Central memory CD8-positive, alpha-beta T cell (primary cell): ENCODE measurements around the gene FDX2.
A peak's percentile ranks its signal among the peaks of the same experiment; 100 is the strongest.
"Not testable (repeated sequence)": the region's sequence is repeated elsewhere in the genome, so short reads cannot be mapped to it uniquely, and the experiment has no call there.

Experiments
- ATAC-seq: fragments of 150-1000 bp; cut with Tn5 transposase; replicated peaks from 2 replicates; pipeline ENCODE4 v1.10.0; 2022; ENCODE audit warnings: mild to moderate bottlenecking, moderate FRiP score, moderate number of reproducible peaks; ENCODE audit not compliant: poor library complexity, severe bottlenecking; ENCODE audit errors: extremely low read depth
- DNase-seq, 2 donors: peaks; one replicate each; pipeline ENCODE4 v3.0.0; 2021; ENCODE audit warnings: low spot score in 2 of 2
- H3K27ac Mint-ChIP-seq: one replicate; pipeline ENCODE4 v1.8.0; 2022; ENCODE audit warnings: low read depth, mild to moderate bottlenecking, moderate library complexity, mixed read lengths
- H3K27me3 Mint-ChIP-seq: one replicate; pipeline ENCODE4 v1.8.0; 2022; ENCODE audit warnings: mixed read lengths
- H3K36me3 Mint-ChIP-seq: one replicate; pipeline ENCODE4 v1.8.0; 2022; ENCODE audit warnings: mild to moderate bottlenecking, moderate library complexity, mixed read lengths; ENCODE audit not compliant: insufficient read depth
- H3K4me1 Mint-ChIP-seq: one replicate; pipeline ENCODE4 v1.8.0; 2022; ENCODE audit warnings: mixed read lengths
- H3K4me3 Mint-ChIP-seq: one replicate; pipeline ENCODE4 v1.8.0; 2022; ENCODE audit warnings: mild to moderate bottlenecking, moderate library complexity, mixed read lengths
- H3K9me3 Mint-ChIP-seq: one replicate; pipeline ENCODE4 v1.8.0; 2022; ENCODE audit warnings: mixed read lengths

FDX2 gene

DNA sequence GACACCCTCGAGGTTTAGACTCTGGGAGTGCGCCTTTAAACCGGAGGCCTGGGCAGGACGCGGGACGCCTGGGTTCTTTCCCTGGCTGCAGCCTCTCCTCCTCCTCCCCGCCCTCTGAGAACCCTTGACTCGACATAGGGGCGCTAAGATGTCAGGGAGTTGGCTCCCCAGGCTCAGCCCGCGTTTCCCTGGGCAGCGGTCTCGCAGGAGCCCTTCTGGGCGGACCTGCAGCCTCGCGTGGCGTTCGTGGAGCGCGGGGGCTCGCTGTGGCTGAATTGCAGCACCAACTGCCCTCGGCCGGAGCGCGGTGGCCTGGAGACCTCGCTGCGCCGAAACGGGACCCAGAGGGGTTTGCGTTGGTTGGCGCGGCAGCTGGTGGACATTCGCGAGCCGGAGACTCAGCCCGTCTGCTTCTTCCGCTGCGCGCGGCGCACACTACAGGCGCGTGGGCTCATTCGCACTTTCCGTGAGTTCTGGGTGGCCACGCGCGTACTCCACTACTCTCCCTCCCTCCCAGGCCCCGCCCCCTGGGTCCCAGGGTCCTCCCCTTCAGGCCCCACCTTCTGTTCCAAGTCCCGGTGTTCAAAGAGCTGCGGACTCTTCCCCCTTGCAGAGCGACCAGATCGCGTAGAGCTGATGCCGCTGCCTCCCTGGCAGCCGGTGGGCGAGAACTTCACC, 24.8 kb downstream of the FDX2 start:
- H3K9me3 Mint-ChIP-seq, result no peaks in the 10 kb centered on the region

DNA sequence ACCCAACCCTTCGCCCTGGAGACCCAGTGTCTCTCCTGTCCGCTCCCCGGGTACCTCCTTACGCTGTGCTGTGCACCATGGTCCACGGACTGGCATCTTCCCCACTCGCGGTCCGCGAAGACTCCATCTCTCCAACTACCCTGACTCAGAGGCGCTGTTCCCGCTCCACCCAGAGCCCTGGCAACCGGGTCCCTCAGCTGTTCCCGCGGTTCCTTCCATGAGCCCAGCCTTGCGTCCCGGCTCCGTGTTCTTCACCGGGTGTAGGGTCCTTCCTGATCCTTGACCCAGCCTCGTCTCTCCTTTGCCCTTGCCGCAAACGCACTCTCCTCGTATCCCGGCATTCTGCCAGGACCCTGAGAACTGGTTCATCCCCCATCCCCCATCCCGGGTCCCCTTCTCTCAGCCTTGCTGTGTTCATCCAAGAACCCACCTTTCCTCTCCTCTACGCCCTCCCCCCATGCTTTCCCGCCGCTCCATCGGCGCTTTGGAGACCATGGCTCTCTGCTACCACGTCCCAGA, 25.4 kb downstream of the FDX2 start:
- peaks cover 57% of the 10 kb centered on the region for H3K4me1 Mint-ChIP-seq
- H3K27ac Mint-ChIP-seq, result peak overlapping the region; percentile 92
- peaks cover 62% of the 10 kb centered on the region for H3K27me3 Mint-ChIP-seq
- ATAC-seq (no peak), DNase-seq (no peak)
- peaks cover 23% of the 10 kb centered on the region for H3K36me3 Mint-ChIP-seq
- H3K4me3 Mint-ChIP-seq, result peak overlapping the region; percentile 87
- no peaks in the 10 kb centered on the region for H3K9me3 Mint-ChIP-seq

More for the DNA sequence above, 24.8 kb downstream of the FDX2 start:
- peaks cover 19% of the 10 kb centered on the region for H3K36me3 Mint-ChIP-seq
- no peak overlapping the region for H3K27ac Mint-ChIP-seq
- DNase-seq (peak in 1 of 2 donors; percentile 16), ATAC-seq (peak; percentile 5)
- peak overlapping the region; percentile 87 for H3K4me3 Mint-ChIP-seq
- H3K27me3 Mint-ChIP-seq, result peaks cover 62% of the 10 kb centered on the region
- H3K4me1 Mint-ChIP-seq, result peaks cover 63% of the 10 kb centered on the region

DNA sequence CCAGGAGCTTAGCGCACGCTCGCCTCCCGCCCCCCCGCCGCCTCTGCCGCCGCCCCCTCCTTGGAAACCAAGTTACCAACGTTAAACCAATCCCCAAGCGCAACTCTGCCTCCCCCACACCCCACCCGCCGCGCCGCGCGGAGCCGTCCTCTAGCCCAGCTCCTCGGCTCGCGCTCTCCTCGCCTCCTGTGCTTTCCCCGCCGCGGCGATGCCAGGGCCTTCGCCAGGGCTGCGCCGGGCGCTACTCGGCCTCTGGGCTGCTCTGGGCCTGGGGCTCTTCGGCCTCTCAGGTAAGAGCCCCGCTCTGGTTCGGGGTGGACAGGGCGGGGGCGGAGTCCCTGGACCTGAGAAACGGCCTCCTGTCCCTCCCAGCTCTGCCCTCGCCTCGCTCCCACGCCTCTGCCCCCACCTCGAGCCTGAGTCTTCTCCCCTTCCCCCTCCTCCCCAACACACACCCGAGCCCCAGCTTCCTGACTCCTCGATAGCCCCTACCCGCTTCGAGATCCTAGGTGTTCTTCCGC, 25.9 kb downstream of the FDX2 start, which contains the start of gene ICAM5:
Gene ICAM5, plus strand, starts transcription at position 117 of the 521 bp plus-strand sequence. Its CDS starts 92 bp downstream, at position 209.
- H3K4me1 Mint-ChIP-seq, result peaks cover 55% of the 10 kb centered on the region

DNA sequence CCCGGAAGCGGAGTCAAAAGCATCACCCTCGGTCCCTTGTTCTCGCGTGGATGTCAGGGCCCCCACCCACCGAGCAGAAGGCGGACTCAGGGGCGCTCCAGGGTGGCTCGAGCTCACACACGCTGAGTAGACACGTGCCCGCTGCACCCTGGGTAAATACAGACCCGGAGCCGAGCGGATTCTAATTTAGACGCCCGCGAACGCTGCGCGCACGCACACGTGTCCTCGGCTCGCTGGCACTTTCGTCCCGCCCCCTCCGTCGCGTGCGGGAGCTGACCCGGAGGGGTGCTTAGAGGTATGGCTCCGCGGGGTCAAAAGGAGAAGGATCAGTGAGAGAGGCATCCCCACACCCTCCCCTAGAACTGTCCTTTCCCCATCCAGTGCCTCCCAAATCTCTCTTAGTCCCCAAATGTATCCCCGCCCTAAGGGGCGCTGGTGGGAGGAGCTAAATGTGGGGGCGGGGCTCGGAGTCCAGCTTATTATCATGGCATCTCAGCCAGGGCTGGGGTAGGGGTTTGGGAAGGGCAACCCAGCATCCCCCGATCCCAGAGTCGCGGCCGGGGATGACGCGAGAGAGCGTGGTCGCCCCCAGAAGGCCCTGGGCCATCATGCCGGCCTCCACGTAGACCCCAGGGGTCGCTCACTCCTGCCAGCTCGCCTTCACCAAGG, 26.5 kb downstream of the FDX2 start:
- peaks cover 62% of the 10 kb centered on the region for H3K27me3 Mint-ChIP-seq

More for the DNA sequence above, 25.9 kb downstream of the FDX2 start, which contains the start of gene ICAM5:
- DNase-seq (no peak), ATAC-seq (peak; percentile 31)
- Mint-ChIP-seq H3K27me3 (peaks cover 62% of the 10 kb centered on the region), H3K9me3 (no peaks in the 10 kb centered on the region), H3K4me3 (peak within 1 kb of the TSS; percentile 87), H3K36me3 (peaks cover 28% of the 10 kb centered on the region), H3K27ac (peak within 1 kb of the TSS; percentile 92)

DNA sequence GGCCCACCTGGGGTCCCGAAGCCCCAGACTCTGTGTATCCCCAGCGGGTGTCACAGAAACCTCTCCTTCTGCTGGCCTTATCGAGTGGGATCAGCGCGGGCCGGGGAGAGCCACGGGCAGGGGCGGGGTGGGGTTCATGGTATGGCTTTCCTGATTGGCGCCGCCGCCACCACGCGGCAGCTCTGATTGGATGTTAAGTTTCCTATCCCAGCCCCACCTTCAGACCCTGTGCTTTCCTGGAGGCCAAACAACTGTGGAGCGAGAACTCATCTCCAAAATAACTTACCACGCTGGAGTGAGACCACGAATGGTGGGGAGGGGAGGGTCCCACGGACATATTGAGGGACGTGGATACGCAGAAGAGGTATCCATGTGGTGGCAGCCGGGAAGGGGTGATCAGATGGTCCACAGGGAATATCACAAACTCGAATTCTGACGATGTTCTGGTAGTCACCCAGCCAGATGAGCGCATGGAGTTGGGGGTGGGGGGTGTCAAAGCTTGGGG, 27.1 kb downstream of the FDX2 start:
- Mint-ChIP-seq H3K36me3 (peaks cover 32% of the 10 kb centered on the region), H3K4me3 (peak overlapping the region; percentile 87), H3K9me3 (no peaks in the 10 kb centered on the region), H3K27me3 (peaks cover 62% of the 10 kb centered on the region), H3K27ac (no peak overlapping the region), H3K4me1 (peaks cover 55% of the 10 kb centered on the region)
- no peak for DNase-seq
- no peak for ATAC-seq

More for the DNA sequence above, 26.5 kb downstream of the FDX2 start:
- DNase-seq (peak; percentile 48 to 64), ATAC-seq (peak; percentile 75)
- Mint-ChIP-seq H3K36me3 (peaks cover 32% of the 10 kb centered on the region), H3K27ac (no peak overlapping the region), H3K4me1 (peaks cover 55% of the 10 kb centered on the region), H3K4me3 (peak overlapping the region; percentile 87), H3K9me3 (no peaks in the 10 kb centered on the region)

DNA sequence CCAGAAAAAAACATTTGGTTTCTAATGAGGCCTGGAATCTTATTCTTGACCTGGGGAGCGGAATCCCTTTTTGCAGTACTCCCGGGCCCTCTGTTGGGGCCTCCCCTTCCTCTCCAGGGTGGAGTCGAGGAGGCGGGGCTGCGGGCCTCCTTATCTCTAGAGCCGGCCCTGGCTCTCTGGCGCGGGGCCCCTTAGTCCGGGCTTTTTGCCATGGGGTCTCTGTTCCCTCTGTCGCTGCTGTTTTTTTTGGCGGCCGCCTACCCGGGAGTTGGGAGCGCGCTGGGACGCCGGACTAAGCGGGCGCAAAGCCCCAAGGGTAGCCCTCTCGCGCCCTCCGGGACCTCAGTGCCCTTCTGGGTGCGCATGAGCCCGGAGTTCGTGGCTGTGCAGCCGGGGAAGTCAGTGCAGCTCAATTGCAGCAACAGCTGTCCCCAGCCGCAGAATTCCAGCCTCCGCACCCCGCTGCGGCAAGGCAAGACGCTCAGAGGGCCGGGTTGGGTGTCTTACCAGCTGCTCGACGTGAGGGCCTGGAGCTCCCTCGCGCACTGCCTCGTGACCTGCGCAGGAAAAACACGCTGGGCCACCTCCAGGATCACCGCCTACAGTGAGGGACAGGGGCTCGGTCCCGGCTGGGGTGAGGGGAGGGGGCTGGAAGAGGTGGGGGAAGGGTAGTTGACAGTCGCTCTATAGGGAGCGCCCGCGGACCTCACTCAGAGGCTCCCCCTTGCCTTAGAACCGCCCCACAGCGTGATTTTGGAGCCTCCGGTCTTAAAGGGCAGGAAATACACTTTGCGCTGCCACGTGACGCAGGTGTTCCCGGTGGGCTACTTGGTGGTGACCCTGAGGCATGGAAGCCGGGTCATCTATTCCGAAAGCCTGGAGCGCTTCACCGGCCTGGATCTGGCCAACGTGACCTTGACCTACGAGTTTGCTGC, 28.7 kb downstream of the FDX2 start, which contains the start of gene ICAM4:
Gene ICAM4, plus strand, starts transcription at position 153 of the 935 bp plus-strand sequence. Its CDS starts 58 bp downstream, at position 211.
- ATAC-seq (no peak), DNase-seq (no peak)
- Mint-ChIP-seq H3K36me3 (peaks cover 37% of the 10 kb centered on the region), H3K9me3 (no peaks in the 10 kb centered on the region), H3K27me3 (peaks cover 45% of the 10 kb centered on the region), H3K4me1 (peaks cover 43% of the 10 kb centered on the region), H3K4me3 (peak within 1 kb of the TSS; percentile 40), H3K27ac (no peak within 1 kb of the TSS)

DNA sequence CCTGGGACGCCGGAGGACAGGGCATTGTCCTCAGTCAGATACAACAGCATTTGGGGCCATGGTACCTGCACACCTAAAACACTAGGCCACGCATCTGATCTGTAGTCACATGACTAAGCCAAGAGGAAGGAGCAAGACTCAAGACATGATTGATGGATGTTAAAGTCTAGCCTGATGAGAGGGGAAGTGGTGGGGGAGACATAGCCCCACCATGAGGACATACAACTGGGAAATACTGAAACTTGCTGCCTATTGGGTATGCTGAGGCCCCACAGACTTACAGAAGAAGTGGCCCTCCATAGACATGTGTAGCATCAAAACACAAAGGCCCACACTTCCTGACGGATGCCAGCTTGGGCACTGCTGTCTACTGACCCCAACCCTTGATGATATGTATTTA, 30.4 kb downstream of the FDX2 start:
- Mint-ChIP-seq H3K27ac (no peak overlapping the region), H3K4me3 (no peak overlapping the region)
- no peak for DNase-seq

DNA sequence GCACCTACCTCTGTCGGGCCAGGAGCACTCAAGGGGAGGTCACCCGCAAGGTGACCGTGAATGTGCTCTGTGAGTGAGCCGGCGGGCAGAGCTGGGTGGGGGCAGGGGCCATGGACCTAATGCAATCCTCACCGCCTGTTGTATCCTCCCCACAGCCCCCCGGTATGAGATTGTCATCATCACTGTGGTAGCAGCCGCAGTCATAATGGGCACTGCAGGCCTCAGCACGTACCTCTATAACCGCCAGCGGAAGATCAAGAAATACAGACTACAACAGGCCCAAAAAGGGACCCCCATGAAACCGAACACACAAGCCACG, 30.9 kb downstream of the FDX2 start:
- H3K4me1 Mint-ChIP-seq, result peaks cover 25% of the 10 kb centered on the region
- no peak for ATAC-seq
- DNase-seq, result no peak
- peaks cover 38% of the 10 kb centered on the region for H3K36me3 Mint-ChIP-seq
- no peaks in the 10 kb centered on the region for H3K9me3 Mint-ChIP-seq
- H3K27ac Mint-ChIP-seq, result no peak overlapping the region
- H3K27me3 Mint-ChIP-seq, result peaks cover 24% of the 10 kb centered on the region
- H3K4me3 Mint-ChIP-seq, result no peak overlapping the region

More for the DNA sequence above, 30.4 kb downstream of the FDX2 start:
- Mint-ChIP-seq H3K9me3 (no peaks in the 10 kb centered on the region), H3K36me3 (peaks cover 37% of the 10 kb centered on the region), H3K4me1 (peaks cover 27% of the 10 kb centered on the region), H3K27me3 (peaks cover 29% of the 10 kb centered on the region)
- ATAC-seq, result no peak

DNA sequence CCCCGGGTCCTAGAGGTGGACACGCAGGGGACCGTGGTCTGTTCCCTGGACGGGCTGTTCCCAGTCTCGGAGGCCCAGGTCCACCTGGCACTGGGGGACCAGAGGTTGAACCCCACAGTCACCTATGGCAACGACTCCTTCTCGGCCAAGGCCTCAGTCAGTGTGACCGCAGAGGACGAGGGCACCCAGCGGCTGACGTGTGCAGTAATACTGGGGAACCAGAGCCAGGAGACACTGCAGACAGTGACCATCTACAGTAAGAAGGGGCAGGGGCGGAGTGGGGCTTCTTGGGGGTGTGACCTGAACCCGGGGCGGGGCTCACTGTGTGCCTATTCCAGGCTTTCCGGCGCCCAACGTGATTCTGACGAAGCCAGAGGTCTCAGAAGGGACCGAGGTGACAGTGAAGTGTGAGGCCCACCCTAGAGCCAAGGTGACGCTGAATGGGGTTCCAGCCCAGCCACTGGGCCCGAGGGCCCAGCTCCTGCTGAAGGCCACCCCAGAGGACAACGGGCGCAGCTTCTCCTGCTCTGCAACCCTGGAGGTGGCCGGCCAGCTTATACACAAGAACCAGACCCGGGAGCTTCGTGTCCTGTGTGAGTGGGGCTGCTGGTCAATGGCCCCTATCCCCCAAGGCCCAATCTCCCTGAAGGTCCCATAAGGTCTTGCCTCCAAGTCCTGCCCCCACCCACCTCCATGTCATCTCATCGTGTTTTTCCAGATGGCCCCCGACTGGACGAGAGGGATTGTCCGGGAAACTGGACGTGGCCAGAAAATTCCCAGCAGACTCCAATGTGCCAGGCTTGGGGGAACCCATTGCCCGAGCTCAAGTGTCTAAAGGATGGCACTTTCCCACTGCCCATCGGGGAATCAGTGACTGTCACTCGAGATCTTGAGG, 31.5 kb downstream of the FDX2 start:
- peaks cover 41% of the 10 kb centered on the region for H3K36me3 Mint-ChIP-seq
- ATAC-seq (no peak), DNase-seq (no peak)
- H3K9me3 Mint-ChIP-seq, result no peaks in the 10 kb centered on the region
- peaks cover 19% of the 10 kb centered on the region for H3K27me3 Mint-ChIP-seq
- no peak overlapping the region for H3K27ac Mint-ChIP-seq
- no peak overlapping the region for H3K4me3 Mint-ChIP-seq
- peaks cover 29% of the 10 kb centered on the region for H3K4me1 Mint-ChIP-seq

DNA sequence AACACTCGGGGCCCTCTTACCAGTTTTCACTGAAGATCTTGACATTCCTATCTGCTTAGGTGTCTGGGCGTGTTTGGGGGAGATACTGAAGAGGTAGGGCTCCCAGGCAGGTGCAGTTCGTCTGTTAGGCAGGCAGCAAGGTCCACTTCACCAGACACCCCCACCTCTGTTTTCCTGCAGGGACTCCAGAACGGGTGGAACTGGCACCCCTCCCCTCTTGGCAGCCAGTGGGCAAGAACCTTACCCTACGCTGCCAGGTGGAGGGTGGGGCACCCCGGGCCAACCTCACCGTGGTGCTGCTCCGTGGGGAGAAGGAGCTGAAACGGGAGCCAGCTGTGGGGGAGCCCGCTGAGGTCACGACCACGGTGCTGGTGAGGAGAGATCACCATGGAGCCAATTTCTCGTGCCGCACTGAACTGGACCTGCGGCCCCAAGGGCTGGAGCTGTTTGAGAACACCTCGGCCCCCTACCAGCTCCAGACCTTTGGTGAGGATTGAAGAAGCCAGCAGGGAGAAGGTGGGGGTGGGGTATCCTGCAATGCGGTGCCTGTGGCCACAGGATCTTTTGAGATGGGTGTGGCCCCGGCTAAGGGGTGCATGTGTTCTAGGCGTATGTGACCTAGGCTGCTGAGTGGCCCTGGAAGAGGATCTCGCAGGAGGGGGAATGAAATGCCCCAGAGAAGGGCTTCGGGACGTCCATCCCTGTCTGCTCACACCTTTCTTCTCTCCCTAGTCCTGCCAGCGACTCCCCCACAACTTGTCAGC, 32.3 kb downstream of the FDX2 start:
- H3K36me3 Mint-ChIP-seq, result peaks cover 42% of the 10 kb centered on the region
- H3K27ac Mint-ChIP-seq, result no peak overlapping the region
- DNase-seq (no peak), ATAC-seq (no peak)
- peaks cover 27% of the 10 kb centered on the region for H3K4me1 Mint-ChIP-seq
- H3K9me3 Mint-ChIP-seq, result no peaks in the 10 kb centered on the region
- H3K4me3 Mint-ChIP-seq, result no peak overlapping the region
- H3K27me3 Mint-ChIP-seq, result peaks cover 11% of the 10 kb centered on the region

DNA sequence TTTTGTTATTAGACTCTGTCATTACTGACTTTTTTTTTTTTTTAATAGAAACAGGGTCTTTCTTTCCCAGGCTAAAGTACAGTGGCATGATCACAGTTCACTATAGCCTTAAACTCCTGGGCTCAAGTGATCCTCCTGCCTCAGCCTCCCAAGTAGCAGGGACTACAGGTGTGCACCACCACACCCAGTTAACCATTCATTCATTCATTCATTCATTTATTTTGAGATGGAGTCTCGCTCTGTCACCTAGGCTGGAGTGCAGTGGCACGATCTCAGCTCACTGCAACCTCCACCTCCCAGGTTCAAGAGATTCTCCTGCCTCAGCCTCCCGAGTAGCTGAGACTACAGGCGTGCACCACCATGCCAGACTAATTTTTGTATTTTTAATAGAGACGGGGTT, 33.8 kb downstream of the FDX2 start:
- peaks cover 25% of the 10 kb centered on the region for H3K4me1 Mint-ChIP-seq

More for the DNA sequence above, 33.8 kb downstream of the FDX2 start:
- DNase-seq, H3K27ac Mint-ChIP-seq, H3K9me3 Mint-ChIP-seq, H3K27me3 Mint-ChIP-seq, ATAC-seq, H3K4me3 Mint-ChIP-seq: not testable (repeated sequence)
- H3K36me3 Mint-ChIP-seq, result peaks cover 50% of the 10 kb centered on the region
